GM18873 (cell line): ENCODE measurements around the gene ANGPTL4.
"Not testable (repeated sequence)": the region's sequence is repeated elsewhere in the genome, so short reads cannot be mapped to it uniquely, and the experiment has no call there.

Experiments used
- ATAC-seq: cut with Tn5 transposase; IDR thresholded peaks from one replicate; pipeline ENCODE4 v1.9.1; 2021; ENCODE audit warnings: mild to moderate bottlenecking, moderate library complexity, moderate number of reproducible peaks; ENCODE audit not compliant: unreplicated experiment, low FRiP score

The ANGPTL4 gene

GRCh38 chr19:8404391-8405151 is 40.6 kb downstream of the ANGPTL4 start:
- ATAC-seq = no peak

DNA sequence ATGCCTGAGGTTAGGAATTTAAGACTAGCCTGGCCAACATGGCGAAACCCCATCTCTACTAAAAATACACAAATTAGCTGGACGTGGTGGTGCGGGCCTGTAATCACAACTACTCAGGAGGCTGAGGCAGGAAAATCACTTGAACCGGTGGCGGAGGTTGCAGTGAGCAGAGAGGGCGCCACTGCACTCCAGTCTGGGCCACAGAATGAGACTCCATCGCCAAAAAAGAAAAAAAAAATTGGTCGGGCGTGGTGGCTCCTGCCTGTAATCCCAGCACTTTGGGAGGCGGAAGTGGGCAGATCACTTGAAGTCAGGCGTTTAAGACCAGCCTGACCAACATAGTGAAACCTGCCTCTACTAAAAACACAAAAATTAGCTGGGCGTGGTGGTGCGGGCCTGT is 46.8 kb downstream of the ANGPTL4 start:
- ATAC-seq = not testable (repeated sequence)

DNA sequence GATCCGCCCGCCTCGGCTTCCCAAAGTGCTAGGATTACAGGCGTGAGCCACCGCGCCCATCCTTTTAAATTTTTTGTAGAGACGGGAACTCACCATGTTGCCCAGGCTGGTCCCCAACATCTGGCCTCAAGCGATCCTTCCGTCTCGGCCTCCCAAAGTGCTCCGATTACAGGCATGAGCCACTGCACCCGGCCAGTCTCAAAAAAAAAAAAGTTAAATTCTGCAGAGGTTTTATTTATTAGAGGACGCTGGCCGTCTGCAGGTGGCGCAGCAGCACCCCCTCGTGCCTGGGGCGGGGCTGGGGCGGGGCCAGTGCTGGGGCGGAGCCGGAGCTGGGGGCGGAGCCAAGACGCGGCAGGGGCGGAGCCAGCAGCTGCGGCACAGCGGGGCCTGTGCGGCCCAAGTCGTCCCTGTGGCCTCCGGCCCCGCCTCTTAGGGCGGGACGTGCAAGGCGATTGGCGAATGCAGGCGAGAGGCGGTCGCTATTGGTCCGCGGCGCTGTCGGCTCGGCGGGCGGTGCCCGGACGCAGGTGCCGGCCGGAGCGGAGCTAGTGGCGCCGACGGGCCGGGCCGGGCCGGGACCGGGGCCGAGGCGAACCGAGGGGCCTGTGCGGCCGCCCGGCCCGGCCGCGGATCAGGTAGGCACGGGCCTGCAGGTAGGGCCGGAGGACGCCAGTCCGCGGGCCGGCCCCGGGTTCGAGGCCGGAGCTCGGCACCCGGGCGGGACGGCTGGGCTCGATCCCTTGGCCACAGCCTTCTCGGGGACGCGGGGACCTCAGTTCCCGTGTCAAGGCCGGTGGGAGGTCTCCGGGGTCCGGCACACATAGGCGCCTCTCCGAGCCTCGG is 49.1 kb downstream of the ANGPTL4 start, which contains the start of gene MARCHF2:
Gene MARCHF2, plus strand, starts transcription at position 523 of the 846 bp plus-strand sequence. CDS start 8,536 bp downstream, outside the sequence.
- peak; percentile 95 for ATAC-seq

GRCh38 chr19:8413629-8413995 is 49.7 kb downstream of the ANGPTL4 start:
- no peak for ATAC-seq

DNA sequence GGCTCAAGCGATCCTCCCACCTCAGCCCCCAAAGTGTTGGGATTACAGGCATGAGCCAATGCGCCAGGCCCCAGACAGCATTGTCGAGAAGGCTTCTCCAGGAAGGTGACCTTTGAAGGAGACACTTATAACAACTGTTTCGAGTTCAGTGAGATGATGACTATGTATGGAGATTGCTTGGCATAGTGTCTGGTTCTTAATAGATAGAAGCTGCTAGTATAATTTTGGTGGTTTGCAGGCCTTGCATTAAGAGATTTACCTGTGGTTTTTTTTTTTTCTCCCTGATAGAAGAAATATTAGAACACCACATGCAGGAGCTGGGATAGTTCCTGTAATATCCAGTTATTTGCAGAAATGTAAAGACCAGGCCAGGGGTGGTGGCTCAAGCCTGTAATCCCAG is 52.8 kb downstream of the ANGPTL4 start:
- ATAC-seq = no peak

GRCh38 chr19:8421484-8422461 is 57.8 kb downstream of the ANGPTL4 start:
- ATAC-seq = no peak

DNA sequence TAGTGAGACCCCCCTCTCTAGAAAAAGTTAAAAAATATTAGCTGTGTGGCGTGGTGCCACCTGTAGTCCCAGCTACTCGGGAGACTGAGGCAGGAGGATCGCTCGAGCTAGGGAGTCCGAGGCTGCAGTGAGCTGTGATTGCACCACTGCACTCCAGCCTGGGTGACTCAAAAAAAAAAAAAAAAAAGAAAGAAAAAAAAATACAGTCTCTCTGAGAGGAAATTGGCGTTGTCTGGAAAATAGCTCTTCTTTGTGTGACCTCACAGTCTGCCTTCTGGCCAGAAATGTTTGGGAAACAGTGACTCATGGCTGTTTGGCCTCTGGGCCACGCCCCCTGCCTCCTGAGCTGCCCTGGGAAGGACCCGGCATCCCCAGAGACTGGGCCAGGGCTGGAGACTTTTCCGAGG is 59.9 kb downstream of the ANGPTL4 start:
- ATAC-seq = no peak
